Erythroblast (primary cell): ENCODE results near the gene ARRDC2.

Experiments
- GATA1 ChIP-seq: IDR thresholded peaks from 2 replicates; pipeline ENCODE4 v1.6.1; 2011; ENCODE audit warnings: low read depth, mild to moderate bottlenecking, control low read depth, low read length, moderate library complexity
- POLR2A ChIP-seq: IDR thresholded peaks from 2 replicates; pipeline ENCODE4 v1.6.1; 2011; ENCODE audit warnings: mild to moderate bottlenecking, low read length

GRCh38 chr19:17975032-17975431 is 32.9 kb upstream of the ARRDC2 start:
- no peak for TF ChIP-seq POLR2A
- TF ChIP-seq GATA1, result no peak
